ENCODE data around the gene DCLK3. TPM values are rescaled to one million over a fixed set of nuclear protein-coding genes. Genes with fewer than 3 reads are reported as not detected.
A peak's percentile ranks its signal among the peaks of the same experiment; 100 is the strongest.

DCLK3 gene
- total RNA-seq, 1 experiment from 2014 or later = 0.55 TPM

GRCh38 chr3:36678216-36679013 is 85.9 kb downstream of the DCLK3 start (continued):
- TF ChIP-seq ZNF219 (CRISPR knock-in tag; IDR thresholded peaks at IDR 0.05; ENCODE audit: borderline replicate concordance) = no peak
- TF ChIP-seq TCF7 (CRISPR knock-in tag; IDR thresholded peaks at IDR 0.05; ENCODE audit: low read depth) = no peak
- TF ChIP-seq NR1H2 (CRISPR knock-in tag; IDR thresholded peaks at IDR 0.05) = no peak
- TF ChIP-seq ELF4 (CRISPR knock-in tag; IDR thresholded peaks at IDR 0.05; ENCODE audit: low read depth) = no peak
- TF ChIP-seq HMGXB4 (CRISPR knock-in tag; IDR thresholded peaks at IDR 0.05) = no peak
- TF ChIP-seq ESRRA (CRISPR knock-in tag; IDR thresholded peaks at IDR 0.05; ENCODE audit: borderline replicate concordance) = no peak

GRCh38 chr3:36677331-36678007 is 86.9 kb downstream of the DCLK3 start:
- ATAC-seq = peak; percentile 75
- ChIA-PET POLR2A (no interaction called here), CTCF (interaction anchor here (0.6 to 1.9 kb wide), 5 partner anchors 12 to 711 kb away, joined by 3 to 7 read pairs (median 3); no protein-coding TSS in a partner anchor)
- H3K27ac Mint-ChIP-seq = no peak overlapping the region
- H3K36me3 Mint-ChIP-seq = peaks cover 29% of the 10 kb centered on the region
- H3K27me3 Mint-ChIP-seq (ENCODE audit: low read depth) = no peaks in the 10 kb centered on the region
- H3K4me3 Mint-ChIP-seq = no peak overlapping the region
- H3K4me1 Mint-ChIP-seq = peaks cover 8% of the 10 kb centered on the region; the same call in 1 of the 2 replicates
- peaks cover 51% of the 10 kb centered on the region for H3K9me3 Mint-ChIP-seq
- DNase-seq (ENCODE audit: low spot score) = no peak
- TF ChIP-seq E2F1 (CRISPR knock-in tag; IDR thresholded peaks at IDR 0.05) = no peak
- no peak for TF ChIP-seq AR (CRISPR knock-in tag; IDR thresholded peaks at IDR 0.05)
- TF ChIP-seq ZNF281 (CRISPR knock-in tag; IDR thresholded peaks at IDR 0.05) = no peak
- TF ChIP-seq RELA (CRISPR knock-in tag; IDR thresholded peaks at IDR 0.05; ENCODE audit: borderline replicate concordance) = no peak
- TF ChIP-seq PRDM15 (CRISPR knock-in tag; IDR thresholded peaks at IDR 0.05) = no peak
- TF ChIP-seq PREB (CRISPR knock-in tag; IDR thresholded peaks at IDR 0.05; ENCODE audit: borderline replicate concordance) = no peak
- TF ChIP-seq ZSCAN18 (CRISPR knock-in tag; IDR thresholded peaks at IDR 0.05) = no peak
- no peak for TF ChIP-seq USF2 (CRISPR knock-in tag; IDR thresholded peaks at IDR 0.05)
- TF ChIP-seq ZNF671 (CRISPR knock-in tag; IDR thresholded peaks at IDR 0.05) = no peak
- no peak for TF ChIP-seq ZNF232 (CRISPR knock-in tag; IDR thresholded peaks at IDR 0.05)
- TF ChIP-seq GTF2I (CRISPR knock-in tag; conservative IDR thresholded peaks at IDR 0.05) = no peak

Data from WTC11 (cell line).